ENCODE results near the gene APPL1. TPM values are rescaled to one million over a fixed set of nuclear protein-coding genes. Genes with fewer than 3 reads are reported as not detected.

Gene APPL1
- total and polyA plus RNA-seq, 2 experiments from 2014 or later: 49.0 to 125 TPM

- TF ChIP-seq ETS1 (IDR thresholded peaks at IDR 0.05) (no peak), JUNB (IDR thresholded peaks at IDR 0.05; ENCODE audit: unreplicated experiment) (no peak), CTCF (conservative IDR thresholded peaks at IDR 0.05; ENCODE audit: low read depth in 2 of 2) (no peak)
Measured at GRCh38 chr3:57252404-57252803, 24.9 kb downstream of the APPL1 start (continued).

- H3K4me1 ChIP-seq (ENCODE audit: insufficient read depth): no peaks in the 10 kb centered on the region
- Mint-ChIP-seq H3K4me3 (no peak overlapping the region), H3K27me3 (ENCODE audit: insufficient read depth, low read depth, poor library complexity) (peaks cover 3% of the 10 kb centered on the region), H3K27ac (no peak overlapping the region), H3K36me3 (ENCODE audit: low read depth) (peaks cover 37% of the 10 kb centered on the region), H3K4me1 (no peaks in the 10 kb centered on the region), H3K9me3 (no peaks in the 10 kb centered on the region)
- no peak overlapping the region for H3K4me2 ChIP-seq
- ATAC-seq: no peak
- H3K36me3 ChIP-seq (ENCODE audit: insufficient read depth): peaks cover 16% of the 10 kb centered on the region; the same call in 1 of the 2 replicates
- no peaks in the 10 kb centered on the region for H3K27me3 ChIP-seq (ENCODE audit: insufficient read depth)
- H3K27ac ChIP-seq (ENCODE audit: low read depth): no peak overlapping the region
- H3K79me2 ChIP-seq (replicated peaks; ENCODE audit: insufficient read depth): no peaks in the 10 kb centered on the region
- H3F3A ChIP-seq (replicated peaks; ENCODE audit: low read depth): no peaks in the 10 kb centered on the region
- no peaks in the 10 kb centered on the region for H3K9me2 ChIP-seq (ENCODE audit: insufficient read depth)
- H3K4me3 ChIP-seq: no peak overlapping the region
- no peak for DNase-seq (ENCODE audit: low spot score)
- H2AFZ ChIP-seq: no peak overlapping the region
- no peaks in the 10 kb centered on the region for H4K20me1 ChIP-seq (replicated peaks; ENCODE audit: insufficient read depth)
- TF ChIP-seq NANOG (IDR thresholded peaks at IDR 0.05; ENCODE audit: borderline replicate concordance) (no peak), STAT1 (IDR thresholded peaks at IDR 0.05; ENCODE audit: unreplicated experiment) (no peak), JUNB (IDR thresholded peaks at IDR 0.05; ENCODE audit: unreplicated experiment) (no peak), ZNF462 (CRISPR knock-in tag; IDR thresholded peaks at IDR 0.05) (no peak), EZH2 (IDR thresholded peaks at IDR 0.05; ENCODE audit: low read depth, unreplicated experiment) (no peak), ETS1 (IDR thresholded peaks at IDR 0.05) (no peak), POLR2AphosphoS5 (IDR thresholded peaks at IDR 0.05; ENCODE audit: low read depth) (no peak), ZNF114 (CRISPR knock-in tag; IDR thresholded peaks at IDR 0.05) (no peak), CTCF (conservative IDR thresholded peaks at IDR 0.05; ENCODE audit: low read depth in 2 of 2) (no peak)
Measured at GRCh38 chr3:57256844-57257243, 29.3 kb downstream of the APPL1 start.
